ENCODE results near the gene CDH23. TPM values are rescaled to one million over a fixed set of nuclear protein-coding genes. Genes with fewer than 3 reads are reported as not detected.

The CDH23 gene
- total RNA-seq, 2 experiments from 2014 or later = 4.6 to 5.2 TPM

GRCh38 chr10:71569775-71570588 is 173.3 kb downstream of the CDH23 start:
- ChIA-PET POLR2A (no interaction called here), CTCF (interaction anchor here (0.7 to 1.7 kb wide), 10 partner anchors 9 to 255 kb away, joined by 3 to 17 read pairs (median 3); partner anchors contain the start of gene SLC29A3)
- no peaks in the 10 kb centered on the region for H3K36me3 ChIP-seq (ENCODE audit: insufficient read depth, low read length)
- H3K27ac ChIP-seq (ENCODE audit: low read depth in 1 of 2, low read length in 2 of 2) = no peak overlapping the region
- no peak overlapping the region for H3K4me3 ChIP-seq (ENCODE audit: low read length)
- no peaks in the 10 kb centered on the region for H3K36me3 Mint-ChIP-seq (ENCODE audit: low read depth)
- H3K4me1 ChIP-seq (ENCODE audit: insufficient read depth, low read length) = no peaks in the 10 kb centered on the region
- peak; percentile 87 for TF ChIP-seq CTCF (IDR thresholded peaks at IDR 0.05)
- no peaks in the 10 kb centered on the region for H3K9me3 ChIP-seq (ENCODE audit: control insufficient read depth in 1 of 2, insufficient read depth in 1 of 2, low read length in 2 of 2)
- no peak overlapping the region for H3K4me3 Mint-ChIP-seq
- no peaks in the 10 kb centered on the region for H3K9me3 Mint-ChIP-seq
- no peaks in the 10 kb centered on the region for H3K4me1 Mint-ChIP-seq (ENCODE audit: low read depth)
- ATAC-seq (ENCODE audit: poor library complexity) (no peak), DNase-seq (peak; percentile 52 to 86 (median 75))
- no peaks in the 10 kb centered on the region for H3K27me3 Mint-ChIP-seq
- H3K27ac Mint-ChIP-seq = no peak overlapping the region
- intact Hi-C loops (cut with DNase I, micrococcal nuclease) = loop anchor here (1.0 to 5.0 kb wide), 3 partner anchors 186 to 256 kb away; no protein-coding TSS in a partner anchor
- H3K27me3 ChIP-seq (ENCODE audit: control insufficient read depth in 1 of 2, insufficient read depth in 2 of 2, low read length in 2 of 2) = no peaks in the 10 kb centered on the region

GRCh38 chr10:71571460-71572175 is 174.9 kb downstream of the CDH23 start:
- CTCF ChIA-PET = interaction anchor here (1.7 kb wide), 1 partner anchor 187 kb away, joined by 7 read pairs; no protein-coding TSS in a partner anchor
- no peaks in the 10 kb centered on the region for H3K36me3 ChIP-seq (ENCODE audit: insufficient read depth, low read length)
- no peaks in the 10 kb centered on the region for H3K9me3 ChIP-seq (ENCODE audit: control insufficient read depth in 1 of 2, insufficient read depth in 1 of 2, low read length in 2 of 2)
- Mint-ChIP-seq H3K9me3 (no peaks in the 10 kb centered on the region), H3K4me1 (ENCODE audit: low read depth) (no peaks in the 10 kb centered on the region), H3K27ac (no peak overlapping the region), H3K27me3 (no peaks in the 10 kb centered on the region), H3K36me3 (ENCODE audit: low read depth) (no peaks in the 10 kb centered on the region), H3K4me3 (no peak overlapping the region)
- DNase-seq (no peak), ATAC-seq (ENCODE audit: poor library complexity) (no peak)
- no peak overlapping the region for H3K27ac ChIP-seq (ENCODE audit: low read depth in 1 of 2, low read length in 2 of 2)
- H3K4me3 ChIP-seq (ENCODE audit: low read length) = no peak overlapping the region
- intact Hi-C loops (cut with DNase I, micrococcal nuclease) = loop anchor here in 1 of 2 experiments (5.0 kb wide), 1 partner anchor 241 kb away; no protein-coding TSS in a partner anchor
- H3K27me3 ChIP-seq (ENCODE audit: control insufficient read depth in 1 of 2, insufficient read depth in 2 of 2, low read length in 2 of 2) = no peaks in the 10 kb centered on the region
- POLR2A ChIA-PET = no interaction called here
- H3K4me1 ChIP-seq (ENCODE audit: insufficient read depth, low read length) = no peaks in the 10 kb centered on the region
- no peak for TF ChIP-seq CTCF (IDR thresholded peaks at IDR 0.05)

- Mint-ChIP-seq H3K4me3 (no peak overlapping the region), H3K9me3 (no peaks in the 10 kb centered on the region), H3K27me3 (no peaks in the 10 kb centered on the region), H3K36me3 (ENCODE audit: low read depth) (no peaks in the 10 kb centered on the region), H3K27ac (no peak overlapping the region), H3K4me1 (ENCODE audit: low read depth) (no peaks in the 10 kb centered on the region)
- DNase-seq = no peak
- no peak overlapping the region for H3K27ac ChIP-seq (ENCODE audit: low read depth in 1 of 2, low read length in 2 of 2)
- no peaks in the 10 kb centered on the region for H3K27me3 ChIP-seq (ENCODE audit: control insufficient read depth in 1 of 2, insufficient read depth in 2 of 2, low read length in 2 of 2)
- ChIA-PET POLR2A (no interaction called here), CTCF (no interaction called here)
- no peaks in the 10 kb centered on the region for H3K9me3 ChIP-seq (ENCODE audit: control insufficient read depth in 1 of 2, insufficient read depth in 1 of 2, low read length in 2 of 2)
- no peaks in the 10 kb centered on the region for H3K36me3 ChIP-seq (ENCODE audit: insufficient read depth, low read length)
- intact Hi-C loops (cut with DNase I, micrococcal nuclease) = loop anchor here in 1 of 2 experiments (5.0 kb wide), 1 partner anchor 239 kb away; no protein-coding TSS in a partner anchor
- no peak for ATAC-seq (ENCODE audit: poor library complexity)
- no peaks in the 10 kb centered on the region for H3K4me1 ChIP-seq (ENCODE audit: insufficient read depth, low read length)
- TF ChIP-seq CTCF (IDR thresholded peaks at IDR 0.05) = no peak
- no peak overlapping the region for H3K4me3 ChIP-seq (ENCODE audit: low read length)
Observed at GRCh38 chr10:71572962-71573361, 176.2 kb downstream of the CDH23 start.
